GM23338 (cell line): ENCODE measurements around the gene B4GALT6.

Experiments
- CREB1 ChIP-seq: fragments of 250-450 bp; sonication (Bioruptor Pico); IDR thresholded peaks from 2 replicates; pipeline ENCODE4 v1.5.0; 2020; ENCODE audit warnings: low read depth, mild to moderate bottlenecking, moderate library complexity
- CTCF ChIP-seq, 2 experiments: fragments of 200-600 bp in 1 of 2; sonication (generic) in 1 of 2; conservative IDR thresholded peaks; 2 replicates each; pipeline versions ENCODE4 v1.5.1 to v1.6.1; 2016 to 2017; ENCODE audit warnings: antibody characterized with exemption in 2 of 2, low read depth in 2 of 2, mild to moderate bottlenecking in 2 of 2, moderate library complexity in 1 of 2
- EZH2 ChIP-seq: fragments of 200-600 bp; sonication (generic); IDR thresholded peaks from one replicate; pipeline ENCODE4 v1.8.0; 2017; ENCODE audit warnings: antibody characterized with exemption, mild to moderate bottlenecking, low read depth; ENCODE audit not compliant: unreplicated experiment
- EZH2phosphoT487 ChIP-seq: fragments of 200-600 bp; sonication (generic); IDR thresholded peaks from one replicate; pipeline ENCODE4 v1.8.1; 2018; ENCODE audit warnings: antibody characterized with exemption; ENCODE audit not compliant: unreplicated experiment
- JUNB ChIP-seq: IDR thresholded peaks from one replicate; pipeline ENCODE4 v1.6.1; 2016; ENCODE audit warnings: antibody characterized with exemption; ENCODE audit not compliant: unreplicated experiment

GRCh38 chr18:31697351-31698298 lies 13.2 kb upstream of the B4GALT6 start:
- TF ChIP-seq EZH2 (no peak), CTCF (conservative IDR thresholded peaks at IDR 0.05; ENCODE audit: low read depth in 2 of 2) (no peak), CREB1 (CRISPR knock-in tag) (no peak), JUNB (no peak), EZH2phosphoT487 (no peak)
